ENCODE results near the gene CENPM.

The CENPM gene

GRCh38 chr22:41913842-41914534 lies 33.0 kb downstream of the CENPM start:
- ATAC-seq (replicated peaks; ENCODE audit: extremely low read depth, poor library complexity, severe bottlenecking) (no peak), DNase-seq (ENCODE audit: low spot score in 2 of 2) (no peak)
- Mint-ChIP-seq H3K27me3 (peaks cover 59% of the 10 kb centered on the region), H3K36me3 (ENCODE audit: insufficient read depth) (peaks cover 2% of the 10 kb centered on the region), H3K27ac (ENCODE audit: low read depth) (no peak overlapping the region), H3K9me3 (no peaks in the 10 kb centered on the region), H3K4me3 (peak overlapping the region; percentile 60), H3K4me1 (peaks cover 6% of the 10 kb centered on the region)

- H3K27me3 Mint-ChIP-seq: peaks cover 60% of the 10 kb centered on the region
- peaks cover 3% of the 10 kb centered on the region for H3K36me3 Mint-ChIP-seq (ENCODE audit: insufficient read depth)
- no peaks in the 10 kb centered on the region for H3K9me3 Mint-ChIP-seq
- H3K4me1 Mint-ChIP-seq: peaks cover 14% of the 10 kb centered on the region
- no peak overlapping the region for H3K27ac Mint-ChIP-seq (ENCODE audit: low read depth)
- H3K4me3 Mint-ChIP-seq: peak overlapping the region; percentile 60
- no peak for DNase-seq (ENCODE audit: low spot score in 2 of 2)
- ATAC-seq (replicated peaks; ENCODE audit: extremely low read depth, poor library complexity, severe bottlenecking): no peak
Measured at GRCh38 chr22:41913040-41913719, 33.8 kb downstream of the CENPM start.

DNA sequence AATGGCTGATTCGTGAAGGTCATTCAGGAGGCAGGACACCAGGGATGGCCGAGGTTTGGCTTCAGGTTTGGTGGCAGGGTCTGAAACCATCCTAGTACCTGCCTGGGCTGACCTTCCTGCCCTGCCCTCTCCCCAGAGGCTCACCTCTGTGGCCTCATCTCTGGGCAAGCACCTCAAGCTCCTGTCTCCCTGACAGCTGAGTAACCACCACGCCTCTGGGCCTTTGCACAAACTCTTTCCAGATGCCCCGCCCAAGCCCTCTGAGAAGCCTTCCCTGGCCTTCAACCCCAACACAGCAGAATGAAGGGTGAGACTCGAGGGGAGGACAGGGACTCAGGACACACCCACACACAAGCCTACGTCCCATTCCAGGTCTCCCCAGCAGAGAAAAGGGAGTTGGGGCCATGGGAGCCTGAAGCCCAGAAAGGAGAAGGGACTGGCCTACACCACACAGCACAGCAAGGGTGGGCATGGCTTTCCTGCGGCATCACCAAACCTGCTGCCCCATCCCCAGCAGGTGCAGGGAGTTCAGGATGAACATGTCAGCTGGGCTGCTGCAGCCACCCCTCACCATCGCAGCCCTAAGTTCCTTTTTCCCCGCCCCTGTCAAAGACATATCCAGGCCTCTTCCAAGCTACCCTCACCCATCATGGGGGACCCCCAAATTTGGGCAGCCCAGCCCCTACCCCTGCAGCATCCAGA lies 34.5 kb downstream of the CENPM start:
- no peak overlapping the region for H3K27ac Mint-ChIP-seq (ENCODE audit: low read depth)
- H3K36me3 Mint-ChIP-seq (ENCODE audit: insufficient read depth): peaks cover 3% of the 10 kb centered on the region
- peak overlapping the region; percentile 60 for H3K4me3 Mint-ChIP-seq
- DNase-seq (ENCODE audit: low spot score in 2 of 2): no peak
- no peak for ATAC-seq (replicated peaks; ENCODE audit: extremely low read depth, poor library complexity, severe bottlenecking)
- peaks cover 19% of the 10 kb centered on the region for H3K4me1 Mint-ChIP-seq
- H3K9me3 Mint-ChIP-seq: no peaks in the 10 kb centered on the region
- H3K27me3 Mint-ChIP-seq: peaks cover 59% of the 10 kb centered on the region

DNA sequence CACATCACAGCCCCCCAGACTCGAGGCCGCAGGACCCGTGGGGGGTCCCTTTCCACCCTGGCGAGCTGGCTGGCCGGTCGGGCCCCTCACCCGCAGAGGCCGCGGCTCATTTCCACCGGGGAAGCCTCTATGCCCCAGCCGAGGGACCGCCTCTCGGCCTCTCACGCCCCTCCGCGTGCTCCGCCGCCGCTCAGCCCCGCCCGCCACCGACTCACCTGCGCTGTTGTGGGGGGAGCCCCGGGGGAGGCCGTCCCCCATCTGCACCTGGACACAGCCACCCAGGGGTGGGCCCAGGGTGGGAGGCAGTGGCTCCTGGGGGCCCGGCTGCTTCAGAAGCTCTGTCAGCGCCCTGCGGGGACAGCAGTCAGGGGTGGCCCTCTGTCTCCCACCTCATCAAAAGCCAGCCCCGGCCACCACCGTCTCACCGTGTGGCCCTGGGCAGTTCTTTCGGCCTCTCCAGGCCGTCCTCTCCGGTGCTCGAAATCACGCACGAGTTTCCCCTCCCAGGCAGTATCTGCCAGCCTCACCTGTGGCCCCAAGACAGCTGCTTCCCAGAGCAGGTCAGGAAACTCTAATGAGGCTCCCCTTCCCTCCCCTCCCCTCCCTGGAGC lies 35.8 kb downstream of the CENPM start:
- Mint-ChIP-seq H3K36me3 (ENCODE audit: insufficient read depth) (peaks cover 3% of the 10 kb centered on the region), H3K4me3 (peak overlapping the region; percentile 68), H3K27me3 (peaks cover 45% of the 10 kb centered on the region), H3K27ac (ENCODE audit: low read depth) (peak overlapping the region; percentile 38), H3K9me3 (no peaks in the 10 kb centered on the region), H3K4me1 (peaks cover 21% of the 10 kb centered on the region)
- DNase-seq (ENCODE audit: low spot score in 2 of 2) (no peak), ATAC-seq (replicated peaks; ENCODE audit: extremely low read depth, poor library complexity, severe bottlenecking) (no peak)

- DNase-seq (ENCODE audit: low spot score in 2 of 2) (no peak), ATAC-seq (replicated peaks; ENCODE audit: extremely low read depth, poor library complexity, severe bottlenecking) (peak; percentile 41)
- peaks cover 38% of the 10 kb centered on the region for H3K27me3 Mint-ChIP-seq
- H3K36me3 Mint-ChIP-seq (ENCODE audit: insufficient read depth): peaks cover 5% of the 10 kb centered on the region
- no peak overlapping the region for H3K27ac Mint-ChIP-seq (ENCODE audit: low read depth)
- no peaks in the 10 kb centered on the region for H3K9me3 Mint-ChIP-seq
- H3K4me1 Mint-ChIP-seq: peaks cover 25% of the 10 kb centered on the region
- peak overlapping the region; percentile 58 for H3K4me3 Mint-ChIP-seq
Measured at GRCh38 chr22:41910050-41911000, 36.6 kb downstream of the CENPM start.

DNA sequence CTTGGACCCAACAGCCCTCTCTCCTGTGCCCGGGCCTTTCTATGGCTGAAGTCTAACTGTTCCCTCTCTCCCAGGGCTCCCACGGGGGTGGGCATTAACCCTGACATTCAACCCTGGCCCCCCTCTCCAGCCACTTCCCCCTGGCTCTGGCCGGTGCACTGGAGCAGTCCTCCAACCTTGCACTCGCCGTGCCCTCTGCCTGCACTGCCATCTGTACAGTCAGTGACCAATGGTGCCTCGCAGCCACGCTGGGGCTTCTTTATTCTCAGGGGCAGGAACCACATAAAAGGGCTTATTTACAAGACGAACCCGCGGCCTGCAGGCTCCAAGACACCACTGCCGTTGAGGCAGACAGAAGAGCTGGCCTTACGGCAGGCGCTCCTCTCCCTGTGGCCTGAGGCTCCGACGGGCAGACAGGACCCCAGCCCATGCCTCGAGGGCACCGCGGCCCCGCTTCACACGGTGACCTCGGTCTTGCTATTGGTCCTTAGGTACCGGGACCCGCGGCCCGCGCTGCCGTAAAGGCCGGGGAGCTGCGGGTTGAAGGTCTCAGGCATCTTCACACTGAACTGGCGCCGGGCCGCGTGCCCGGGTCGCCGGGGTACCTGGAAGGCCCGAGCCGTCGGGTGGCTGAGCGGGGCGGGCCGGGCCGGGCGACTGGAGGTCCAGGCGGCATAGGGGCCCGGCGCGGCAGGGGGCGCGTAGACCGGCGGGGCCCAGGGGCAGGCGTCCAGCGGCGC lies 37.5 kb downstream of the CENPM start:
- peaks cover 37% of the 10 kb centered on the region for H3K27me3 Mint-ChIP-seq
- H3K9me3 Mint-ChIP-seq: no peaks in the 10 kb centered on the region
- H3K27ac Mint-ChIP-seq (ENCODE audit: low read depth): no peak overlapping the region
- peaks cover 5% of the 10 kb centered on the region for H3K36me3 Mint-ChIP-seq (ENCODE audit: insufficient read depth)
- peak overlapping the region; percentile 45 for H3K4me3 Mint-ChIP-seq
- no peak for DNase-seq (ENCODE audit: low spot score in 2 of 2)
- no peak for ATAC-seq (replicated peaks; ENCODE audit: extremely low read depth, poor library complexity, severe bottlenecking)
- H3K4me1 Mint-ChIP-seq: peaks cover 25% of the 10 kb centered on the region

DNA sequence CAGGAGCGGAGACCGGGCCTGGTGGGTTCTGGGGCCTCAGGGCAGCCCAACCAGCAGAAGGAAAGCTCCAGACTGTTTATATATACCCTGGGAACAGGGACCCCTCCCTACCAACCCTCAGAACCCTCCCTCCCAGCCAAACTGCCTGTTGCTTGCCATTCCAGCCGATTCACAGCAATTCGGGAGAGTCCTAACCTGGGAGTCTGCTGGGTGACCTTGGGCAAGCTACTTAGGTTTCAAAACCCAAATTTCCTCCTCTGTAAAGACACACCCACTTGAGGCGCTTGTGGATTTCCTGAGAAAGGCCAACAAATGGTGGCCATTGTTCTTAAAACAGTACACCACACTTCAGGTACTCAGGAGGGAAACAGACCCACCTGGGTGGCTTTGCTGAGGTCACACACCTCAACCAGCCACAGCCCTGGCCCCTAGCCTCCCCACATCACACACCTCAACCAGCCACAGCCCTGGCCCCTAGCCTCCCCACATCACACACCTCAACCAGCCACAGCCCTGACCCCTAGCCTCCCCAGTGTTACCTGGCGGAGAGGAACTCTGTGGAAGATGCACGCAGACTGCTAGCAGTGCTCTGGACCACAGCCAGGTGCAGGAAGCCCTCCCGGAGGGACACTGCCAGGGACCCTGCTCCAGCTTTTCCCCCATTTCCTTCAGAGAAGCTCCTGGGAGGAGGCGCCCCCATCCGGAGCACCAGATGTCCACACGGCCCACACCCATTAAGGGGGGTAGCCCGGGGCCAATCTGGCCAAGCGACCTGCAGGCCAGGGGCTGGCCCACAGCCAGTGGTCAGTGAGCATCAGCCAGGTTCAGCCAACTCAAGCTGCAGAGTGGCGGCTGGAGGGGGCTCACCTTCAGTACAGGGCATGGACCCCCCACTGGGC lies 38.3 kb downstream of the CENPM start:
- DNase-seq (ENCODE audit: low spot score in 2 of 2): no peak
- Mint-ChIP-seq H3K27me3 (peaks cover 36% of the 10 kb centered on the region), H3K27ac (ENCODE audit: low read depth) (no peak overlapping the region), H3K9me3 (no peaks in the 10 kb centered on the region), H3K4me3 (peak overlapping the region; percentile 50), H3K36me3 (ENCODE audit: insufficient read depth) (peaks cover 7% of the 10 kb centered on the region), H3K4me1 (peaks cover 25% of the 10 kb centered on the region)
- ATAC-seq (replicated peaks; ENCODE audit: extremely low read depth, poor library complexity, severe bottlenecking): no peak

- no peak overlapping the region for H3K27ac Mint-ChIP-seq (ENCODE audit: low read depth)
- ATAC-seq (replicated peaks; ENCODE audit: extremely low read depth, poor library complexity, severe bottlenecking) (no peak), DNase-seq (ENCODE audit: low spot score in 2 of 2) (no peak)
- peak overlapping the region; percentile 50 for H3K4me3 Mint-ChIP-seq
- H3K27me3 Mint-ChIP-seq: peaks cover 26% of the 10 kb centered on the region
- peaks cover 25% of the 10 kb centered on the region for H3K4me1 Mint-ChIP-seq
- H3K36me3 Mint-ChIP-seq (ENCODE audit: insufficient read depth): peaks cover 9% of the 10 kb centered on the region
- H3K9me3 Mint-ChIP-seq: no peaks in the 10 kb centered on the region
Measured at GRCh38 chr22:41907436-41908401, 39.2 kb downstream of the CENPM start.

GRCh38 chr22:41906822-41907221 lies 40.1 kb downstream of the CENPM start:
- no peak overlapping the region for H3K4me3 Mint-ChIP-seq
- ATAC-seq (replicated peaks; ENCODE audit: extremely low read depth, poor library complexity, severe bottlenecking): no peak
- H3K36me3 Mint-ChIP-seq (ENCODE audit: insufficient read depth): peaks cover 9% of the 10 kb centered on the region
- peaks cover 25% of the 10 kb centered on the region for H3K4me1 Mint-ChIP-seq
- H3K27me3 Mint-ChIP-seq: peaks cover 17% of the 10 kb centered on the region
- H3K27ac Mint-ChIP-seq (ENCODE audit: low read depth): no peak overlapping the region
- DNase-seq (ENCODE audit: low spot score in 2 of 2): no peak
- H3K9me3 Mint-ChIP-seq: no peaks in the 10 kb centered on the region
